VCaP (cell line): ENCODE results near the gene FCMR.

Experiments used
- H3K27ac ChIP-seq: fragments of 450-650 bp; 2 replicates; pipeline ENCODE4 v1.5.1; 2017
- CTCF ChIP-seq: fragments of 450-650 bp; conservative IDR thresholded peaks from 2 replicates; pipeline ENCODE4 v1.5.1; 2017; ENCODE audit warnings: mild to moderate bottlenecking, moderate library complexity

Gene FCMR

GRCh38 chr1:206897175-206897574 is 24.6 kb downstream of the FCMR start, which contains the start of gene IL24:
IL24 (plus strand) TSS chr1:206897443; CDS start chr1:206897833, 390 bp downstream.
- no peak for TF ChIP-seq CTCF
- no peak within 1 kb of the TSS for H3K27ac ChIP-seq

GRCh38 chr1:206896261-206896660 is 25.5 kb downstream of the FCMR start:
- TF ChIP-seq CTCF, result no peak
- peak overlapping the region; percentile 49; the same call in 1 of the 2 replicates for H3K27ac ChIP-seq

- H3K27ac ChIP-seq, result peak overlapping the region; percentile 49; the same call in 1 of the 2 replicates
- TF ChIP-seq CTCF, result no peak
These were observed 25.9 kb downstream of the FCMR start for GRCh38 chr1:206895837-206896242.

- peak overlapping the region; percentile 49; the same call in 1 of the 2 replicates for H3K27ac ChIP-seq
- no peak for TF ChIP-seq CTCF
These were observed 26.4 kb downstream of the FCMR start for GRCh38 chr1:206895325-206895724.

GRCh38 chr1:206893380-206893779 is 28.4 kb downstream of the FCMR start:
- H3K27ac ChIP-seq, result no peak overlapping the region
- TF ChIP-seq CTCF, result no peak

- TF ChIP-seq CTCF, result no peak
- H3K27ac ChIP-seq, result no peak overlapping the region
These were observed 29.3 kb downstream of the FCMR start for GRCh38 chr1:206892351-206892984.

GRCh38 chr1:206891412-206891811 is 30.3 kb downstream of the FCMR start:
- TF ChIP-seq CTCF, result no peak
- no peak overlapping the region for H3K27ac ChIP-seq
